B cell (primary cell): Measurements from ENCODE around the gene TMEM131. TPM values are rescaled to one million over a fixed set of nuclear protein-coding genes. Genes with fewer than 3 reads are reported as not detected.

Experiments
- ATAC-seq: fragments of 200-7000 bp; cut with Tn5 transposase; one replicate; pipeline ENCODE4 v1.10.0; 2021; ENCODE audit warnings: low read depth, mild to moderate bottlenecking, moderate number of reproducible peaks, moderate library complexity
- CTCF ChIA-PET: fragments of 350-600 bp; sonication (Branson Sonifier 250); formaldehyde crosslinking; loops from one replicate; lab custom pipeline; 2021; ENCODE audit warnings: antibody characterized with exemption, inconsistent platforms; lab: Charles Lee
- POLR2A ChIA-PET: fragments of 350-600 bp; sonication (Branson Sonifier 250); formaldehyde crosslinking; loops from one replicate; lab custom pipeline; 2021; ENCODE audit warnings: antibody characterized with exemption; lab: Charles Lee
- DNase-seq: peaks from one replicate; pipeline ENCODE4 v3.0.0; 2013
- H2AFZ ChIP-seq: 2 replicates; pipeline ENCODE4 v1.6.1; 2012; ENCODE audit warnings: mild to moderate bottlenecking, low read depth, low read length; ENCODE audit not compliant: insufficient read depth, poor library complexity, severe bottlenecking
- H3K27ac ChIP-seq, 2 donors: 1 replicate in 1 of 2; 2 replicates in 1 of 2; pipeline ENCODE4 v1.5.1; 2012 to 2013; ENCODE audit warnings: low read length in 2 of 2, mild to moderate bottlenecking in 2 of 2, moderate library complexity in 1 of 2
- H3K27me3 ChIP-seq, 4 experiments: fragments of 200-600 bp in 1 of 4; sonication (generic) in 1 of 4; replicated peaks in 1 of 4; 1 replicate in 2 of 4; 2 replicates in 2 of 4; pipeline versions ENCODE4 v1.6.1 to v1.7.0; 2013 to 2016; ENCODE audit warnings: low read length in 3 of 4, mild to moderate bottlenecking in 2 of 4, mixed read lengths in 1 of 4, moderate library complexity in 1 of 4; ENCODE audit not compliant: insufficient read depth in 4 of 4, control insufficient read depth in 3 of 4; ENCODE audit errors: control extremely low read depth in 1 of 4
- H3K36me3 ChIP-seq, 2 experiments: replicated peaks in 1 of 2; 1 replicate in 1 of 2; 2 replicates in 1 of 2; pipeline versions ENCODE4 v1.6.1 to v1.7.1; 2013; ENCODE audit warnings: low read length in 1 of 2; ENCODE audit not compliant: insufficient read depth in 2 of 2, control insufficient read depth in 1 of 2; ENCODE audit errors: control extremely low read depth in 1 of 2, extremely low read depth in 1 of 2
- H3K4me1 ChIP-seq, 2 donors: fragments of 200-600 bp in 1 of 2; sonication (generic) in 1 of 2; 1 replicate in 1 of 2; 2 replicates in 1 of 2; pipeline versions ENCODE4 v1.5.1 to v1.6.1; 2013 to 2017; ENCODE audit warnings: low read length in 2 of 2; ENCODE audit not compliant: control insufficient read depth in 2 of 2, insufficient read depth in 2 of 2
- H3K4me2 ChIP-seq: replicated peaks from 2 replicates; pipeline ENCODE3; 2012; ENCODE audit warnings: mild to moderate bottlenecking, low read depth, low read length; ENCODE audit not compliant: poor library complexity, severe bottlenecking
- H3K4me3 ChIP-seq, 5 experiments: fragments of 200-600 bp in 1 of 5; sonication (generic) in 1 of 5; 1 replicate in 3 of 5; 2 replicates in 2 of 5; pipeline versions ENCODE4 v1.5.1 to v1.7.0; 2011 to 2016; ENCODE audit warnings: low read length in 4 of 5, mild to moderate bottlenecking in 4 of 5, low read depth in 2 of 5, control low read depth in 1 of 5, moderate library complexity in 1 of 5; ENCODE audit not compliant: insufficient read depth in 1 of 5; ENCODE audit errors: control extremely low read depth in 1 of 5, extremely low read depth in 1 of 5
- H3K79me2 ChIP-seq: fragments of 200-600 bp; sonication (generic); one replicate; pipeline ENCODE4 v1.6.0; 2016; ENCODE audit warnings: low read length; ENCODE audit not compliant: control insufficient read depth, insufficient read depth
- H3K9ac ChIP-seq: fragments of 200-600 bp; sonication (generic); 2 replicates; pipeline ENCODE4 v1.6.1; 2017; ENCODE audit warnings: mild to moderate bottlenecking, low read length, moderate library complexity
- H3K9me3 ChIP-seq, 3 donors: one replicate each; pipeline versions ENCODE4 v1.6.1 to v1.7.1; 2013; ENCODE audit warnings: low read length in 2 of 3; ENCODE audit not compliant: control insufficient read depth in 2 of 3, insufficient read depth in 1 of 3; ENCODE audit errors: control extremely low read depth in 1 of 3
- H4K20me1 ChIP-seq: 2 replicates; pipeline ENCODE4 v1.6.0; 2012; ENCODE audit warnings: mild to moderate bottlenecking, low read length; ENCODE audit not compliant: insufficient read depth, control insufficient read depth, poor library complexity, severe bottlenecking
- H3K27ac Mint-ChIP-seq: one replicate; pipeline ENCODE4 v1.8.0; 2021; ENCODE audit warnings: mixed read lengths
- H3K27me3 Mint-ChIP-seq: one replicate; pipeline ENCODE4 v1.8.0; 2021; ENCODE audit warnings: mixed read lengths
- H3K4me1 Mint-ChIP-seq: one replicate; pipeline ENCODE4 v1.8.0; 2021; ENCODE audit warnings: mixed read lengths
- H3K4me3 Mint-ChIP-seq: one replicate; pipeline ENCODE4 v1.8.0; 2021; ENCODE audit warnings: mixed read lengths
- H3K9me3 Mint-ChIP-seq: one replicate; pipeline ENCODE4 v1.8.0; 2022; ENCODE audit warnings: mixed read lengths; ENCODE audit not compliant: insufficient read depth
- CTCF ChIP-seq: fragments of 200-600 bp; IDR thresholded peaks from one replicate; pipeline ENCODE4 v1.8.0; 2022; ENCODE audit warnings: antibody characterized with exemption, mild to moderate bottlenecking
- EZH2 ChIP-seq: IDR thresholded peaks from 2 replicates; pipeline ENCODE4 v1.6.1; 2012; ENCODE audit warnings: borderline replicate concordance, low read depth, mild to moderate bottlenecking, moderate library complexity, low read length; ENCODE audit not compliant: insufficient read depth, poor library complexity, severe bottlenecking
- WGBS: methylation state at CpG from one replicate; pipeline ENCODE4 v1.1.5; 2013; ENCODE audit warnings: missing lambda C conversion rate; ENCODE audit not compliant: insufficient coverage; 5-methylcytosine and 5-hydroxymethylcytosine counted together
- intact Hi-C: fragments of 100-400 bp; cut with micrococcal nuclease; formaldehyde crosslinking; loops from one replicate; pipeline ENCODE4 v1.10.0; 2022
- polyA plus RNA-seq: library from polyadenylated mRNA; depleted of rRNA; stranded (reverse); fragments of >200 nt; gene quantifications from 2 replicates; pipeline ENCODE4 v1.2.3, GENCODE V29; 2012
- total RNA-seq, 2 donors: library from RNA; stranded (reverse); fragments of 120-200 nt in 1 of 2; gene quantifications; 1 replicate in 1 of 2; 2 replicates in 1 of 2; pipeline versions ENCODE4 v1.2.3 to v1.2.4, GENCODE V29; 2013 to 2022

TMEM131 gene
- total and polyA plus RNA-seq, 2 donors (not counting 1 experiment from before 2014, with no cell fraction given) = 24.3 to 101 TPM

- H3K4me2 ChIP-seq = no peak overlapping the region
- no peak overlapping the region for H2AFZ ChIP-seq
- no peak overlapping the region for H3K4me3 ChIP-seq
- no peak overlapping the region for H3K27ac Mint-ChIP-seq
- H3K4me1 ChIP-seq = peaks cover 16 to 28% of the 10 kb centered on the region in 2 donors
- H3K9me3 Mint-ChIP-seq = no peaks in the 10 kb centered on the region
- no peaks in the 10 kb centered on the region for H3K79me2 ChIP-seq
- ChIA-PET CTCF (interaction anchor here (0.8 to 6.3 kb wide), 6 partner anchors 10 to 446 kb away, joined by 3 to 36 read pairs (median 4); no protein-coding TSS in a partner anchor), POLR2A (no interaction called here)
- peaks cover 46% of the 10 kb centered on the region for H3K4me1 Mint-ChIP-seq
- H3K27me3 ChIP-seq = no peaks in the 10 kb centered on the region
- no peak overlapping the region for H3K4me3 Mint-ChIP-seq
- intact Hi-C loops = no loop called here
- DNase-seq (no peak), ATAC-seq (no peak)
- H4K20me1 ChIP-seq = no peaks in the 10 kb centered on the region
- H3K27ac ChIP-seq = no peak overlapping the region
- H3K9me3 ChIP-seq = no peaks in the 10 kb centered on the region
- H3K36me3 ChIP-seq = no peaks in the 10 kb centered on the region
- H3K27me3 Mint-ChIP-seq = no peaks in the 10 kb centered on the region
- no peak overlapping the region for H3K9ac ChIP-seq
- 100% methylated on average over 1 of the region's 4 CpGs for WGBS
- no peak for TF ChIP-seq CTCF
- no peak for TF ChIP-seq EZH2
Observed at GRCh38 chr2:97742381-97742847, 253.3 kb downstream of the TMEM131 start.

- ATAC-seq = no peak
- H3K79me2 ChIP-seq = no peaks in the 10 kb centered on the region
- H3K4me3 ChIP-seq = no peak overlapping the region
- Mint-ChIP-seq H3K27ac (no peak overlapping the region), H3K4me1 (peaks cover 40% of the 10 kb centered on the region), H3K27me3 (no peaks in the 10 kb centered on the region), H3K4me3 (no peak overlapping the region), H3K9me3 (no peaks in the 10 kb centered on the region)
- H3K27me3 ChIP-seq = no peaks in the 10 kb centered on the region
- H2AFZ ChIP-seq = no peak overlapping the region
- CTCF ChIA-PET = interaction anchor here (1.1 to 6.3 kb wide), 11 partner anchors 11 to 643 kb away, joined by 3 to 36 read pairs (median 11); no protein-coding TSS in a partner anchor
- no peak for DNase-seq
- no peak overlapping the region for H3K9ac ChIP-seq
- TF ChIP-seq EZH2 (no peak), CTCF (no peak)
- POLR2A ChIA-PET = no interaction called here
- WGBS = 94% methylated on average over 4 of the region's 4 CpGs
- H4K20me1 ChIP-seq = no peaks in the 10 kb centered on the region
- H3K4me2 ChIP-seq = no peak overlapping the region
- no peaks in the 10 kb centered on the region for H3K9me3 ChIP-seq
- intact Hi-C loops = no loop called here
- H3K4me1 ChIP-seq = peaks cover 16 to 28% of the 10 kb centered on the region in 2 donors
- H3K27ac ChIP-seq = no peak overlapping the region
- H3K36me3 ChIP-seq = no peaks in the 10 kb centered on the region
Observed at GRCh38 chr2:97741686-97742085, 254.1 kb downstream of the TMEM131 start.
